NCI-H2107 treated with DMSO at 0.1 percent for 48 hours (cell line): Measurements from ENCODE around the gene PPM1H.

Experiments used
- DNase-seq: peaks from one replicate; lab custom pipeline; 2025; ENCODE audit not compliant: unreplicated experiment; lab: John Stamatoyannopoulos, UW

PPM1H gene

GRCh38 chr12:62876938-62877548, 57.9 kb downstream of the PPM1H start:
- DNase-seq = no peak

- DNase-seq = no peak
These were observed 61.0 kb downstream of the PPM1H start for GRCh38 chr12:62873826-62874448.

DNA sequence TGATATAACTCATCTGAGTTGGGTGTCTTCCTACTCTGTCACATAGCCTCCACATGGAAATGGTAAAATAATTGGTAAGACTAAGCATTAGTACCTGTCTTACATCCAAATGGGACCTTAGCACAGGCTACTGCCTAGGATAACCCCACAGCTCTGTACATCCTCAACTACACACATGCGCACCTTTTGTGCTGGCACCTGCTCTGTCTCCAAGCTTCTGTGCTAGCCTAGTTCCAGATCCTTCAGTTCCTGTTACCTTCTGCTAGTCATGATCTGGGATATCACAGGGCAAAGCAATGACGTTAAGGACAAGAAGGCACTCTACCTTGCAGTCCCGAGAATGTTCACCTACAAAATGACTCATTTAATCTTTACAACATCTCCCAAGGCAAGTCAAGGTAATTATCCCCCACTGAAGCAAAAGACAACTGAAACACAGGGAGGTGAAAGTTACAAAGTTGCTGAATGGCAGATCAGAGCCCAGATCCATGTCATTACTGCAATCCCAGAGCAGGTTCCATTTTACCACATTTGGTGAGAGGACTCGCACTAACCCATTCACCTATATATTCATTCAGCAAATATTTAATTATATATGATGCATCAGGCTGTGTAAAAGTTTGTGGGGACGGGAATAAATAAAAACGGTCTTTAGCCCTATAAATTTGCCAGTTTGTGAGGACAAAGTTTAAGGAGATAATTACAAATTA, 61.7 kb downstream of the PPM1H start:
- no peak for DNase-seq

DNA sequence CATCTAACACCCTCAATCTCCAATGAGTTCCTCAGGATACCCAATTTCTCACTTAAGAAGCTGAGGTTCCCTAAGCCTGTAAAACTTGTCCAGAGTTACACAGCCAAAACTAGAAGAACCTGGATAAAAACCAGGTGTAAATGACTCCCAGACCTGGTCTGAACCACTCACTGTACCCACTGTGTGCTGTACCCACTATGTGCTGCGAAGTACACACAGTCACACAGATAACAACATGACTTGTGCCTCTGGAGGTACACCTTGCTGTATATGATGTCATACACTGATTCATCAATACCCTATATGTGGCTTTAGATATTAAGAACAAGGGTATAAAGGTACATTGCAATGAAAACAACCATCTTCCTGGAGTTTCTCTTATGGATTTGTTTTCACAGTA, 66.1 kb downstream of the PPM1H start:
- DNase-seq = no peak

DNA sequence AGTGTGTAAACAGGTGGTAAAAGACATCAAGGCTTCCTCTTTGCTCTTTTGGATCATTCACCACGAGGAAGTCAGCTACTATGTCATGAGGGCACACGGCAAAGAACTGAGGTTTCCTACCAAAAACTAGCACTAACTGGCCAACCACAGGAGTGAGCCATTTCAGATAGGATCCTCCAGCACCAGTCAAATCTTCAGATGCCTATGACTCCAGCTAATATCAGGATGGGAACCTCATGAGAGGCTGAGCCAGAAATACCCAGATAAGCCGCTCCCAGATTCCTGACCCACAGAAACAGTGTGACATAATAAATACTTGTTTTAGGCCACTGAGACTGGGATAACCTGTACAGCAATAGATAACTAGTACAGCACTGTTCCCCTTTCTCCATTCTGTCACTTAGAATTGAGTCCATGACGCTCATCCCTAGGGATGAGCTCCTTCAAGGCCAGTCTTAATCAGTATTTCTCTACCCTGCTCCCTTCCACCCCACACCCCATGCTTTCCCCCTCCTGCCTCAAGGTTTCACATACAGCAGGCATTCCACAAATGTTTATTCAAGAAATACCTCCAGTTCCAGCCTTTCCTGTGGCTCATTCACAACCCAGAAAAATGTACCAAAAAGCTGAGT, 68.4 kb downstream of the PPM1H start:
- DNase-seq = no peak

DNA sequence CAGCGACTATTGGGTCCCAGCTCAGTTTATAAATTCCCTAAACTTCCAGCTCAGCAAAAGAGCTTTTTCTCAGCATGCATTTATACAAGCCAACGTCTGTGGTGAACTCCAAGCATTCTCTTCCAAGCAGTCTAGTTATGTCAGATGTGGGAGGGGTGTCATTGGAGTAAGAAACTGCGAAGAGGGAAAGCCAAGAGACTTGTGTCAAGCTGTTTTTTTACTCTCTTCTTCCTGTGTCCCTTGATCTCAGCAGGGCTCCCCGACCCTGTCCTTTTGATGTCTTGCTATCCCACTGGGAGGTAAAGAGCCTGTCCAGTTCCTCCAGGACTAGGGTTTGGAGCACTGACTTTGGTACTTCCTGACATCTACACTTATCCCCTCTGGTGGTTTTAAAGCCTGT, 69.0 kb downstream of the PPM1H start:
- no peak for DNase-seq

- DNase-seq = no peak
These were observed 69.9 kb downstream of the PPM1H start for GRCh38 chr12:62865065-62865464.

- DNase-seq = no peak
These were observed 72.6 kb downstream of the PPM1H start for GRCh38 chr12:62862259-62862881.

DNA sequence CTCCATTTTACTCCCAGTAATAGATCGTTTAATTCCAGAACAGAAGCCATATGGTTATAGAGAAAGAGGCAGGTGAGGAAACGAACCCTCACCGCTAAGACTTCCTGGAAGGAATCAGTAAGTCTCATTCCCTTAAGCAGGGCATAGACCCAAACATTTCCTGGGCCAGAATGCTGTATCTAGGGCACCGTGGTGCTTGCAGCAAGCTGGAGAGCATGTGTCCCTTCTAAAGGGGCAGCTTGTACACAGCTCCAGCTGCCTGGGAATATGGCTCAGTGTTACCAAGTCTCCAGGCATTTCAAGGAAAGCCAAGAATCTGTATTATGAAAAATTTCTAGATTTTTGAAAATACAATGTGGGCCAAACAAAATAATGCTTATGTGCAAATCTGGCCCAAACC, 73.4 kb downstream of the PPM1H start:
- no peak for DNase-seq

DNA sequence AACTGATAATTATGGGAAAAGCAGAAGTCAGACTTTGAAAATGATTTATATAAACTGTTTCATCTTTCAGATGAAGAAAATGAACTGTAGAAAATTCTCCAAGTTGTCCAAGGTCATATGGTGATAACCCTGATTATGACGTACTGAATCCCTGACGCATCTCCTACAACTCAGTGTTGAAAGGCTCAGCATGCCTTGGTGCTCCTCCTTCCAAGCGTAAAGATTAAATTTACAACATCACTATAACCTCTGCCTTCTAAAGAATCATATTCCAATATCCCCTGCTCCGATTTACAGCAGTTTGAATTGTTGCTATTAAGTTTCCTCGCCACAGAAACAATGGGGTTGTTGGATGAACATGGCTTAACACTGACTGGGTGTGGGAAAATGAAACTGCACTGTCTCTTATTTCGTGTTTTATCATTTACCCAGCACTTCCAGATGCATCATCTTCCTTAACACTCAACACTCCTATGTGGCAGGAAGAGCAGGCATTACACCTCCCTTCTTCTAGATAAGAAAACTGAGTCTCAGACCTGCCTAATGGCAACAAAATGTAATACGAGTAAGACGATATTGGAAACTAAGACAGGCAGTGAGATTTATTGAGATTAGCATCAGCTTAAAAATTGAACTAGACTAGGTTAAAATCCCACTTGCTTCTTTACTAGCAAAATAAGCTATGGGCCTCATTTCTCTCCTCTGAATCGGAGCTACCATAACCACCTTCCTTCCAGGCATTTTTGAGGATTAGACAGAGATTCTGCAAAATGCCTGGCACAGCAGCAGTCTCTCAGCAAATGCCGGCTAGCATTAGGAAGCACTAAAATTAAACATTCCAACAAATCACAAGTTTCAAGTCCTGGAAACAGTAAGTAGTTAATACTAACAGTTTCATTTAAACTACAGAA, 74.2 kb downstream of the PPM1H start:
- DNase-seq = peak; percentile 60

DNA sequence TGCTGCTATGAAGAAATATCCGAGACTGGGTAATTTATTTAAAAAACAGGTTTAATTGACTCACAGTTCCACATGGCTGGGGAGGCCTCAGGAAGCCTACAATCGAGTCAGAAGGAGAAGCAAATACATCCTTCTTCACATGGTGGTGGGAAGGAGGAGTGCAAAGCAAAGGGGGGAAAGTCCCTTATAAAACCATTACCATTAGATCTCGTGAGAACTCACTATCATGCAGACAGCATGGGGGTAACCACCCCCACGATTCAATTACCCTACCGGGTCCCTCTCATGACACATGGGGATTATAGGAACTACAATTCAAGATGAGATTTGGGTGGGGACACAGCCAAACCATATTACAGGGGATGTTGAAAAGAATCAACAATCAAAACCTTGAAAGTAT, 74.9 kb downstream of the PPM1H start:
- no peak for DNase-seq

DNA sequence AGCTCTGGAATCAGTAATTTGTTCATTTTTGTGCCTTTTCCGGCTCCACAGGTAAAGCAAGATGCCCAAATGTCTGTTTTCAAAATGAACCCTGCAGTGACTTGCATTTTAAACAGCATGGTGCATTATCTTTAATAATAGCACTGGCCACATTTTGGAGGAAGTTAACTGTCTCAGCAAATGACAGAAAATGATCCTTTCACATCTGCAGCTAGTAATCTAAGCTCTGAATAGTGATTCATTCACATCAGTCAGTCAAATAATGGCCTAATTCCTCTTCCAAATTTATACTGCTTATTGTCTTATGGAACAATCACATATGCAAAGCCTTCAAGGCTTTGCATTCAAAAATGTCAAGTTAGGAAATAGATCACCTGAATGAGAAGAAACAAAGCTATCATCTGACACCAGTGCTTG, 75.6 kb downstream of the PPM1H start:
- no peak for DNase-seq

GRCh38 chr12:62856454-62856853, 78.5 kb downstream of the PPM1H start:
- no peak for DNase-seq

DNA sequence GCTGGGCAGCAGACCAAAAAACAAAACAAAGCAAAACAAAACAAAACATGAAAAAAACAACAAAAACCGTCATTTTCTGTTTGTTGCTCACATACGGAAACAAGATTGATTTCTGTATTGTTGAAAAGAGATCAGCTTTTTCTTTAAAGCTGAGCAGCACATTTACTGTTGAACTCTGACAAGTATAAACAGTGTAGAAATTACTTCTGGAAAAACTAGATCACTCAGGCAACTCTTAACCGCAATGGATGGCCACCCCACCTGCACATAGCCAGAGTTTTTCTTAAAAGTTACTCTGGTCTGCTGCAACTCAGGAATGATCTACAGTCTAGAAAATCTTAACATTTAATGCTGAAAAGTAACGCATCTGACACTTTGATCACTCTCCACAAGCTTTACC, 80.9 kb downstream of the PPM1H start:
- no peak for DNase-seq

DNA sequence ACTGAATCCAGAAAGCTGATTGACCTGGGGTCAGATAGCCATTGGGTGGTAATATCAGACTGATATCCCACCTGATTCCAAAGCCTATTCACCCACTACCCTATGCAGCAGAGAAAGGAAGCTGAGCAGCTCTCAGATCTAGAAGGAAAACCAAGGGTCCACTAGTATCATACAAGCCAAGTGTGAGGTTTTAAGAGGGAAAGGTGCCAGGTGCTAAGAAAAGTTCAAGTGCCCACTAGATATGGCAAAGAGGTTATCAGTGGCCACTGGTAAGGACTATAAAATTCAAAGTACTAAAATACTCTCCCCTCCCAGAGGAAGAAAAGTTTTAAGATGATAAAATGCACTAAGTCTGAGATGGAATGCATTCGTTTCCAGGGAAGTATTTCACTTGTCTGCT, 85.6 kb downstream of the PPM1H start:
- DNase-seq = no peak

- DNase-seq = no peak
These were observed 86.5 kb downstream of the PPM1H start for GRCh38 chr12:62848418-62848817.

GRCh38 chr12:62847709-62848108, 87.2 kb downstream of the PPM1H start:
- no peak for DNase-seq

- DNase-seq = no peak
These were observed 88.5 kb downstream of the PPM1H start for GRCh38 chr12:62846491-62846890.

- DNase-seq = no peak
These were observed 90.0 kb downstream of the PPM1H start for GRCh38 chr12:62844915-62845314.

GRCh38 chr12:62843716-62844115, 91.2 kb downstream of the PPM1H start:
- no peak for DNase-seq

- DNase-seq = no peak
These were observed 93.1 kb downstream of the PPM1H start for GRCh38 chr12:62841846-62842245.
